GM12873 (cell line): ENCODE results near the gene CADPS.

Experiments
- TF ChIP-seq, protein P1 (sequence below): IDR thresholded peaks from 2 replicates; pipeline ENCODE4 v1.5.1; 2012; ENCODE audit warnings: low read depth, mild to moderate bottlenecking, moderate library complexity, low read length, control low read depth; ENCODE audit not compliant: insufficient read depth; ENCODE audit errors: missing control alignments

The CADPS gene

DNA sequence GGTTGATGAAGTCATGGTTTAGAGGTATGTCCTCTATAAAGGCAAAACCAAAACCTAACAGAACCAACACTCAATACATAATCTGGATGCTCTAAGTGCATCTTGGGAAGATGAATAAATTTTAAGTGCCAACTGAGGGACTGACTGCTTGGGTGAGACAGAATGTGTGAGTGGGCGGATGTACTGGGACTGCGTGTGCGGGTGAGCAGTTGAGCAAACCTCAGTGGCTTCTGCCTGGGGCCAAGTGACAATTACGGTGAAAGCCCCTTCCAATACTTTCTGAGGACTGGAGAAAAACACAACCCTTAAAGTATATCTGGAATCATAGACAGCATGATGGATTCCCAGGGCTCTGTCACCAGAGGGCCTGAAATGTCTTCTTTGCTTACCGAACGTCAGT, 421.8 kb downstream of the CADPS start:
- TF ChIP-seq, protein P1, sequence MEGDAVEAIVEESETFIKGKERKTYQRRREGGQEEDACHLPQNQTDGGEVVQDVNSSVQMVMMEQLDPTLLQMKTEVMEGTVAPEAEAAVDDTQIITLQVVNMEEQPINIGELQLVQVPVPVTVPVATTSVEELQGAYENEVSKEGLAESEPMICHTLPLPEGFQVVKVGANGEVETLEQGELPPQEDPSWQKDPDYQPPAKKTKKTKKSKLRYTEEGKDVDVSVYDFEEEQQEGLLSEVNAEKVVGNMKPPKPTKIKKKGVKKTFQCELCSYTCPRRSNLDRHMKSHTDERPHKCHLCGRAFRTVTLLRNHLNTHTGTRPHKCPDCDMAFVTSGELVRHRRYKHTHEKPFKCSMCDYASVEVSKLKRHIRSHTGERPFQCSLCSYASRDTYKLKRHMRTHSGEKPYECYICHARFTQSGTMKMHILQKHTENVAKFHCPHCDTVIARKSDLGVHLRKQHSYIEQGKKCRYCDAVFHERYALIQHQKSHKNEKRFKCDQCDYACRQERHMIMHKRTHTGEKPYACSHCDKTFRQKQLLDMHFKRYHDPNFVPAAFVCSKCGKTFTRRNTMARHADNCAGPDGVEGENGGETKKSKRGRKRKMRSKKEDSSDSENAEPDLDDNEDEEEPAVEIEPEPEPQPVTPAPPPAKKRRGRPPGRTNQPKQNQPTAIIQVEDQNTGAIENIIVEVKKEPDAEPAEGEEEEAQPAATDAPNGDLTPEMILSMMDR = no peak

DNA sequence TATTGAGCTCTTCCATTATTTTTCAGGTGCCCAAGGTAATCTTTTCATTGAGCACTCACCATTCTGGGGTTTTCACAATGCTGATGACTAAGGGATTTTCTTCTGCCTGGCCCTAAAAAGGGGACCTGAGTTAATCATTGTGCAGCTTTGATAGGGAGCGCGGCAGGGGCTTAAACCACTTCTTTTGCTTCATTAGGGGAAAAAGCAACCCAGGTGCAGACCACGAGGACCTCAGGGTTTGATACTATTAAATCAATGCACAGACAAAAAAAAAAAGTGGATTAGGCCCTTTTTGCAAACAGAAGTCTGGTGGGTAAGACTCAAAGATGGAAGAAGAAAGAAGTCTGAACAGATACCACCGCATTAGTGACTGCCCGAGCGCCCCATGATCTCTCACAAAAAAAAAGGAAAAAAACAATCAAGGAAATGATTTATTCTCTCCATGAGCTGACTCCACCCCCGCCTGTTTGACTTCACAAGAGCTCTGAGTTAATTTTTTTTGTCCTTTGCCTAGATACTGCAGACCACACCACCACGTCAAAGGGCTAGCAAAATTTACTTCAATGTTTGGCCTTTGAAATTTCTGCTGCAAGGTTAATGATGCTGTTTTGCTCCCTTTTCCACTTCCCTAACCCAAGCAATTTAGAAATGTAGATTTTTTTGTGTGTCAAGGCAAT, 423.9 kb downstream of the CADPS start:
- TF ChIP-seq, protein P1 = no peak

DNA sequence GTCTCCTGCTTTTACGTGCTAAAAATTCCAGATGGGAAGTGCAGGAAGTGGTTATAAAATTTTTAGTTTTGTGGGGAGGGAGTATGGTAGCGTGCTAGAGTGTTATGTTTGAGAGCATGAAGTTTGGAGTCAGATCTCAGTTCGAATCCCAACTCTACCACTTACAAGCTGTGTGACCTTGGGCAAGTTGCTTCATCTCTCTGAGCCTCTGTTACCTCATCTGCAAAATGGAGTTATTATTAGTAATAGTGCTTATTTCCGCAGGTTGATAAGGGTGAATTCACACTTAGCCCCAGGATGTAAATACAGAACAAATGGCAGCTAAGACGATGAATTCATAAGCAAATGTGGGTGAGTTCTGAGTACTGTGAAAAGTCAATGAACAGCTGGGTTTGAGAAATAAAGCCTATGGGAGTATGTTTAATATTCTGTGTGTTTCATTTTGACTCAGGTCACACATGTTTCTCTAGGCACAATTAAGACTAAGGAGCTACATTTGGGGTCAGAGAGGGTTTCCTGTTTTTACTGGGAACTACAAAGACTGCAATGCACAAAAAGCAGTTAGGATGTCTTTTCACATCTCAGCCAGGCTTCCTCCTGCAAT, 428.8 kb downstream of the CADPS start:
- TF ChIP-seq, protein P1 = no peak

DNA sequence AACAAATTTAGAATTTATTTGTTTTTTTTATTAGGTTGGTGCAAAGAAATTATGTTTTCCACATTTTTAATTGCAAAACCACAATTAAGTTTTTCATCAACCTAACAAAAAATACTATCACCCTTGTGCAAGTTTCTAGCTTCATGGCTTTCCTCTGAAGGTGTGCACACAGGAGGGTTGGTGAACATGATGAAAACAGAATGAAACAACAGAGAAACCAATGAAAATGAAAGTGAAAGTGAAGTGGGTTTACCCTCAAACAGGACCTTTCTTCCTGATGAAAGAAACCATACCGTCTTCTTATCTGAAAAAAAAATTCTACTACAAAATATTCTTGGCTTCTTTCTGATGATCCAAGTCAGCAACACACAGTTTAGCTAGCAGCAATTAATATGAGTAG, 429.9 kb downstream of the CADPS start:
- TF ChIP-seq, protein P1 = no peak

DNA sequence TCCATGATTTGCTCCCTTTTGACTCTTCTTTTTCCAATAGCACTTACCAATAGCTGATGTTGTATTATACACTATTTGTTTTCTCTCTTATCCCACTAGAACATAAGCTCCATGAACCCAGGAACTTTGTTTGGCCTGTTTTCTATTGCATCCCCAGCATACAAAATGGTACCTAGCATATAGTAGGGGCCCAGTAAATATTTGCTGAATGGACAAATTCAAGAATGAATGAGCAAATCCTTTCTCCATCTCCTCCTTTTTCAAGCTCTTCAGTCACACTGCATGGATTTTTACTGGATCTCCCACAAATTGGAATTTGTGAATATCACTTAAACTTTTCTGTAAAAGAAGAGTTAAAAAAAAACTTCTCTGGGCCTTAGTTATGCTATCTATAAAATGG, 435.2 kb downstream of the CADPS start:
- TF ChIP-seq, protein P1 = no peak

DNA sequence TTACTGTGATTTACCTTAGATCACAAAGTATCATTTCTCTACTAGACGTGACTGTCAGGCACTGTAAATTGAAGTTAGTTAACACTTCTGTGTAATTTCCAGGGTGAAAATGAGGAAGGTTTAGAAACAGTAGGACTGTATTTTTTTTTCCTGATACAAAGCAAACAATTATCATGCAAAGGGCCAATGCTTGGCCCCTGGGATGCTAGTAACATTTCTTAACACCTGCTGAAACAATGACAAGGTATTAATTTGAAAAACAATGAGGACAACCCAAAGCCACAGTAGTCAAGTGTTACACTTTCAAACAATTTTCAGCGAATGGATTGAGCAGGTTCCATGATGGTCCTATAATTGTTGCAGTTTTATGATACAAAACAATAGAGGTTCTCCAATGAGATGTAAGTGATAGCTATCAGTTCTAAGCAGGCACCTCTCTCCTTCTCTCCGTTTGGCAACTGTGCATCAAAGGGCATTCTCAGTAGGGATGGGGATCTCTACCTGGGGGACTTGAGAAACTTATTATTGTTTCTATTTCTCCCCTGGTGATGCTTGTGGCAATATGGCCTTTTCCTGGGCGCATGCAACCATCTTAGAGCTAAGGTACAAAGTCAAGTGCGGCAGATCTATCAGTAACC, 435.9 kb downstream of the CADPS start:
- TF ChIP-seq, protein P1 = no peak

DNA sequence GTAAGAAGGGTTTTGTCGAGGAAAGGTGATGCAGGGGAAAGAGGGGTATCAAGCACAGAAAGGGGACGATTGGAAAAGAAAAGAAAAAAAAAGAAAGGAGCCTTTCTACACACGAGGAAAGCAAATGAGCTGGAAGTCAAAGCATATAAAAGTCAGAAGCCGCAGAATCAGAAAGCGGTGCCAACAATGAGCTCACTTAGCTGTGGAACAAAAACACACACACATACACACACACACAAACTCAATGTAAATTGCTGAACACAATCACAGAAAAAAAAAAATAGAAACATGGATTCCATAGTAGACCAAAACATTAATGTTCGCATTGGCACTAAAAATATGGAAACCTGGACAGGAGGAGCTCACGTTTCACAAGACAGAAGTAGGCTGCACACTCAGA, 438.4 kb downstream of the CADPS start:
- TF ChIP-seq, protein P1 = no peak
